Fibroblast of skin of back (primary cell): ENCODE data around the gene CEP112.
"Not testable (repeated sequence)": the region's sequence is repeated elsewhere in the genome, so short reads cannot be mapped to it uniquely, and the experiment has no call there.

ENCODE experiments used
- DNase-seq: peaks from one replicate; pipeline ENCODE4 v3.0.0-alpha.2; 2013

The CEP112 gene

GRCh38 chr17:65771704-65772103 lies 420.2 kb downstream of the CEP112 start:
- no peak for DNase-seq

- no peak for DNase-seq
These were observed 428.1 kb downstream of the CEP112 start for GRCh38 chr17:65763786-65764185.

- DNase-seq = no peak
These were observed 429.0 kb downstream of the CEP112 start for GRCh38 chr17:65762973-65763372.

GRCh38 chr17:65759532-65759931 lies 432.4 kb downstream of the CEP112 start:
- no peak for DNase-seq

- DNase-seq = peak; percentile 32
These were observed 435.2 kb downstream of the CEP112 start for GRCh38 chr17:65756760-65757159.

- peak; percentile 48 for DNase-seq
These were observed 436.1 kb downstream of the CEP112 start for GRCh38 chr17:65755799-65756198.

- no peak for DNase-seq
These were observed 437.3 kb downstream of the CEP112 start for GRCh38 chr17:65754630-65755029.

GRCh38 chr17:65754081-65754480 lies 437.9 kb downstream of the CEP112 start:
- no peak for DNase-seq

- peak; percentile 18 for DNase-seq
These were observed 438.6 kb downstream of the CEP112 start for GRCh38 chr17:65753348-65753747.

GRCh38 chr17:65751263-65751662 lies 440.7 kb downstream of the CEP112 start:
- DNase-seq = no peak

- peak; percentile 91 for DNase-seq
These were observed 441.3 kb downstream of the CEP112 start for GRCh38 chr17:65750631-65751115.

GRCh38 chr17:65750166-65750565 lies 441.8 kb downstream of the CEP112 start:
- DNase-seq = no peak

GRCh38 chr17:65749479-65749878 lies 442.5 kb downstream of the CEP112 start:
- DNase-seq = peak; percentile 11

GRCh38 chr17:65745241-65745640 lies 446.7 kb downstream of the CEP112 start:
- DNase-seq = no peak

- DNase-seq = peak; percentile 69
These were observed 448.7 kb downstream of the CEP112 start for GRCh38 chr17:65743308-65743655.

- peak; percentile 95 for DNase-seq
These were observed 449.3 kb downstream of the CEP112 start for GRCh38 chr17:65742403-65743307.

- DNase-seq = no peak
These were observed 450.2 kb downstream of the CEP112 start for GRCh38 chr17:65741710-65742109.

- DNase-seq = no peak
These were observed 452.9 kb downstream of the CEP112 start for GRCh38 chr17:65739034-65739433.

- DNase-seq = no peak
These were observed 454.5 kb downstream of the CEP112 start for GRCh38 chr17:65737451-65737850.

- DNase-seq = no peak
These were observed 458.6 kb downstream of the CEP112 start for GRCh38 chr17:65733314-65733713.

GRCh38 chr17:65732667-65733066 lies 459.3 kb downstream of the CEP112 start:
- DNase-seq = not testable (repeated sequence)

- no peak for DNase-seq
These were observed 461.2 kb downstream of the CEP112 start for GRCh38 chr17:65730711-65731169.

GRCh38 chr17:65729207-65729606 lies 462.7 kb downstream of the CEP112 start:
- no peak for DNase-seq

GRCh38 chr17:65727832-65728231 lies 464.1 kb downstream of the CEP112 start:
- no peak for DNase-seq
